ENCODE data around the gene CHD9.

DNA sequence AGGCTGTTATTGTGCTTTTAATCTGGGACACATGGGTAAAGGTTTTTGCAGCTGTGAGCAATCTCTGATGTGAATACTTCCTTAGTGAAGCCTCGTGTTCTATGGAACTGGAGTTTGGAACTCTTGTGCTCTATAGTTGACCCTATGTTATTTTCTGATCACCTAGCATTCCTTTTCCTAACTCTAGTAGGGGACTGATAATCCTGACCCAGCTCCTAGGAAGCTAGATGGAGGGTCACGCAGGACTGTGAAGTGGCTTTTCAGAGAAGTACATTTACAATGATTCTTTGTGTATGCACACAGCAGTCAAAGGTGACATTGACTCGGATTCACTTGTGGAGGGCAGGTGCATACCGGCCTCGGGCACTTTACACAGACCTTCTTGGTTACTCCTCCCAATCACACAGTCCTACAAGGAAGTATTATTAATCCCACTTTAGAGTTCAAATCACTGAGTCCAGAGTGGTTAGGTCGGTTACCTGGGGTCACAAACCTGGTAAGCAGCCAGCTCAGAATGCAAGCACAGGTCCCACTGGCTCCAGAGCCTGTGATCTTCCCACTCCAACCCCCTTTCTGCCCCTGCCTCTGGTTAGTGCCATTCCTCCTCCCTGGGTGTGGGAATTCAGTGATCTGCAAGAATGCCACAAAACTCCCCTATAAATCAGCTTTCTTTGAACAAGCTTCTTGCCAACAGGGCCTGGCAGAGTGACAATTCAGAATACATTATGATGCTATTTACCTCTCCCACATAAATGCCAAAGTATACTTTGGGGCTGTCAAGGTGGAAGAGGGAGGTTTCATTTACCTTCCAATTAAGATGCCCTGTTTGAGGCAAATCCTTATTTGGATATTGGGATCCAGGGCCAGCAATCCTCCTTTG, 9.2 kb upstream of the CHD9 start:
- no peak for TF ChIP-seq POLR2A (IDR thresholded peaks at IDR 0.05)
- TF ChIP-seq, protein P1, sequence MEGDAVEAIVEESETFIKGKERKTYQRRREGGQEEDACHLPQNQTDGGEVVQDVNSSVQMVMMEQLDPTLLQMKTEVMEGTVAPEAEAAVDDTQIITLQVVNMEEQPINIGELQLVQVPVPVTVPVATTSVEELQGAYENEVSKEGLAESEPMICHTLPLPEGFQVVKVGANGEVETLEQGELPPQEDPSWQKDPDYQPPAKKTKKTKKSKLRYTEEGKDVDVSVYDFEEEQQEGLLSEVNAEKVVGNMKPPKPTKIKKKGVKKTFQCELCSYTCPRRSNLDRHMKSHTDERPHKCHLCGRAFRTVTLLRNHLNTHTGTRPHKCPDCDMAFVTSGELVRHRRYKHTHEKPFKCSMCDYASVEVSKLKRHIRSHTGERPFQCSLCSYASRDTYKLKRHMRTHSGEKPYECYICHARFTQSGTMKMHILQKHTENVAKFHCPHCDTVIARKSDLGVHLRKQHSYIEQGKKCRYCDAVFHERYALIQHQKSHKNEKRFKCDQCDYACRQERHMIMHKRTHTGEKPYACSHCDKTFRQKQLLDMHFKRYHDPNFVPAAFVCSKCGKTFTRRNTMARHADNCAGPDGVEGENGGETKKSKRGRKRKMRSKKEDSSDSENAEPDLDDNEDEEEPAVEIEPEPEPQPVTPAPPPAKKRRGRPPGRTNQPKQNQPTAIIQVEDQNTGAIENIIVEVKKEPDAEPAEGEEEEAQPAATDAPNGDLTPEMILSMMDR (IDR thresholded peaks at IDR 0.05): no peak
